HG03025 (cell line): ENCODE results near the gene ARRDC3.

Experiments
- ATAC-seq: cut with Tn5 transposase; IDR thresholded peaks from one replicate; pipeline ENCODE4 v1.9.1; 2021; ENCODE audit warnings: mild to moderate bottlenecking, moderate library complexity; ENCODE audit not compliant: unreplicated experiment, low FRiP score

ARRDC3 gene

DNA sequence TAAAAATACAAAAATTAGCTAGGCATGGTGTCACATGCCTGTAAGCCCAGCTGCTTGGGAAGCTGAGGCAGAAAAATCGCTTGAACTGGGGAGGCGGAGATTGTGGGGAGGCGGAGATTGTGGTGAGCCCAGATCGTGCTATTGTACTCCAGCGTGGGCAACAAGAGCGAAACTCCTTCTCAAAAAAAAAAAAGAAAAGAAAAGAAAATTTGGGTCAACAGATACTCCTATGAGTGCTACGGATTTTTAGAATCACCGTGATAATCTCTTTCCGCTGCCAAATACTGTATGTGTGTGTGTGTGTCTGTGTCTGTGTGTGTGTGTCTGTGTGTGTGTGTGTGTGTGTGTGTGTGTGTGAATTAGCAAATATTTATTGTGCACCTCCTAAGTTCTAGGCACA is 64.4 kb downstream of the ARRDC3 start:
- no peak for ATAC-seq
